ENCODE measurements around the gene PARP12.

The PARP12 gene

GRCh38 chr7:139989366-139990141, 73.2 kb downstream of the PARP12 start:
- no peak for DNase-seq

GRCh38 chr7:139987691-139988516, 74.8 kb downstream of the PARP12 start:
- no peak for DNase-seq

DNA sequence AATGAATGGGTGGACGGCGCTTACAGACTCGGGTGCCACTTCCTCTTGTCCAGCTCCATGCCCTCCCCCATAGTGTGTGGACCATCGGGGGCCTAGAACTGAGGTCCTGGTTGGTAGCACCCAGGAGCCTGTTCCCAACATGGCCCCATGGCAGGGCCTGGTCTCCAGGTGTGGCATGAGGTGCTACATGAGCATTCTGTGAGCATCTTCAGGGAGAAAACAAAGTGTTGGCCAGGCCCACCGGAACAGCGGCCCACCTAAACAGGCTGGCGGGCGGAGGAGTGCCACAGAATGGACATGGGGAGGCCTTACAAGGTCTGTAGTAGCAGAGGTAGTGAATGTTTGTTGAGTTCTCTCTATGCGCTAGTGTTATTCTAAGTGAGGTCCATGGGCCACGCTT, 76.9 kb downstream of the PARP12 start:
- no peak for DNase-seq

DNA sequence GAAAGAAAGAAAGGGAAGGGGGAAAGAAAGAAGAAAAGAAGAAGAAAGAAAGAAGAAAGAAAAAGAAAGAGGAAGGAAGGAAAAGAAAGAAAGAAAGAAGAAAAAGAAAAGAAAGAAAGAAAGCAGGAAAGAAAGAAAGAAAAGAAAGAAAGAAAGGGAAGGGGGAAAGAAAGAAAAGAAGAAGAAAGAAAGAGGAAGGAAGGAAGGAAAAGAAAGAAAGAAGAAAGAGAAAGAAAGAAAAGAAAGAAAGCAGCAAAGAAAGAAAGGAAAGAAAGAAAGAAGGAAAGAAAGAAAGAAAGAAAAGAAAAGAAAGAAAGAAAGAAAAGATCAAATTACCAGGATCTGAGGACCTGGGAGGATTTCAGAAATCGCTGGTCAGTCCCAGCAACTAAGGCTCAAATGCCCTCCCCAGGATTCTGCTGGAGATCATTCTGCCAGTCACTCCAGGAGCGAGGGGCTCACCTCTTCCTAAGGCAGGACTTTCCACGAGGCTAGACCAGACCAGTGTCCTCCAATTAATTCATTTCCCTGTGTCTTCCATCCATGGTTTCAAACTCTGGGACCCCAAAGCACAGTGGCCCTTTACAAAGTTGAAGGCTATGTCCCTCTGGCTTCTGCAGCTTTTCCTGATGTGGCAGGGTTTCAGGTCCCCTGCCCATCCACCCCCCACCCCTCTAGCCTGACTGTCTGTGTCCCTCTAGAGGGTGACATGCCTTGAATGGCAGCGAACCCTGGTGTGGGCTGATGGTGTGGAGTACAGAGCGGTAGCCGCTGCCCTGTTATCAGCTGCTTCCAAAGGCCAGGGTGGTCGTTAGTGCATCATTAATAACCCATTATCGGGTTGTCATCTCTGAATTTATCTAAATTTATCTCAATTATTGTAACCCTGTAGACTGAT, 77.9 kb downstream of the PARP12 start:
- DNase-seq = no peak

GRCh38 chr7:139982927-139983920, 79.5 kb downstream of the PARP12 start:
- no peak for DNase-seq

DNA sequence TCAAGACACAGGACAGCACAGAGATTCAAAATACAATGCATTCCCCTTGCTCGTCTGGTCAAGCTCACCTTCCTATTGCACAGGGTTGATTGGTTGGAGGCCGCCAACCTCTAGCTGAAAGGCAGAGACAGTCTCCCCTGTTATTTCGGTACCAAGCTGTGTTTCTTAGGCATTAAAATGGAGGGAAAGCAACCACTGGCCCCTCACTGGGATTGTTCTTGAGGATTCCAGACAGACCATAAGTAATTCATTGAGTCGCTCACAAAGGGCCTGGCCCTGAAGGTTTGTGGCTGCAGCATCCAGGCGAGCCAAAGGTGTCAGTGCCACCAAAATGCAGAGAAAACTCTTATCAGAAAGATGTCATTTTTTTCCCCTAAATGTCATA, 81.2 kb downstream of the PARP12 start:
- no peak for DNase-seq

DNA sequence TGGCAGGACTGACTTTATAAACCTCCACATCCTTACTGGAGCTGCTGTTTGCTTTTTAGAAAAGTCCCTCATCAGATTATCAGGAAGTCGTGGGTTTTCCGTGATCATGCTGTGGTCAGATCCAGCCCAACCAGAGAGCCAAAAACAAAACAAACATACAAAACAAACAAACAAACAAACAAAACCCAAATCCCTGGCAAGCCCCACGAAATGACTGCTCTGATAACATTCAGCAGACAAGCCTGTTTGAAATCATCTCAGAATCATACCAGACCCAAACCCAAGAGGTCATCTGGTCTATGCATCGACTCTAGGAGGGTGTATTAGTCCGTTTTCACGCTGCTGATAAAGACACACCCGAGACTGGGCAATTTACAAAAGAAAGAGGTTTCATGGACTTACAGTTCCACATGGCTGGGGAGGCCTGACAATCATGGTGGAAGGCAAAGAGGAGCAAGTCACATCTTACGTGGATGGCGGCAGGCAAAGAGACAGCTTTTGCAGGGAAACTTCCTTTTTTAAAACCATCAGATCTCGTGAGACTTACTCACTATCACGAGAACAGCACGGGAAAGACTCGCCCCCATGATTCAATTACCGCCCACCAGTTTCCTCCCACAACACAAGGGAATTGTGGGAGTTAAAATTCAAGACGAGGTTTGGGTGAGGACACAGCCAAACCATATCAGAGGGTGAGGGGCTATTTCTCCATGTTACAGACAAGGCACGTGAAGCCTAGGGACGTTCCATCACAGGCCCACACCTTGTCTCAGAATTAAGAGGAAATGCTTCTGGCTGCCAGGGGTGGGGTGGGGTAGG, 85.7 kb downstream of the PARP12 start:
- DNase-seq = no peak

DNA sequence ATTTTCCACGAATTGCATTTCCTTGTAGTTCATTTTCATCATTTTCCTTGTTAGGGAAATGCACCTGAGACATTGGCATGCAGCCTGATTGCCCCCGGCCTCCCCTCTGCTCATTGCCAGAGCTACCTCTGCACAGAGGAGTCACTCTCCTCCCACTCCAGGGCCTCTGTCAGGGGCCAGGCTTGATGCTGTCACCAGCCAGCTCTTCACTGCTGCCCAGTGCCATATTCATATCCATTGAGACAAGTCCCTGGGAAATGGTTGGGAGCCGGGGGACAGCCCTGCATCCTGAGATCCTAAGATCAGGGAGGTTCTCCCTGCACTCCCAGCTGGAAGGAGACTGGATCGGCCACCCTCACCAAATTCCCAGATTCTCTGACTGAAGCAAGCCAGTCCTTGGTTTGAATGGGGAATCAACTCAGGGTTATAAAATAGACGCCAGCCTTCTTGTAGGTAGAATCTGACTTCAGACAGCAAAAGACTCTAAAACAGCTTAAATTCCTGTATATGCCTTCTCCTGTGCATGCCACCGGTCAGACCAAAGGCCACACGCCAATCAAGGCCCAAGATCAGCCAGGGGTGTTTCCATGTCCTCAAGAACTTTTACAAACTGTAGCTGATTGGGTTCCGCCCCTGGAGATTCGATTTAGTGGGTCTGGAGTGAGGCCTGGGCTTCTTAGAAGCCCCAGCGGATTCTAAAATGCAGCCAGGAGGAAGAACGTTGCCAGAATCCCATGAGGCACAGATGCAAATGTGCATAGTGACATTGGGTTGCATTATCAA, 86.5 kb downstream of the PARP12 start:
- no peak for DNase-seq

GRCh38 chr7:139974179-139974811, 88.5 kb downstream of the PARP12 start:
- DNase-seq = no peak
